Upper lobe of right lung (tissue), 1 donor: ENCODE data around the gene LAMP5. TPM values are rescaled to one million over a fixed set of nuclear protein-coding genes. Genes with fewer than 3 reads are reported as not detected.

Experiments
- ATAC-seq: fragments of 200-7000 bp; cut with Tn5 transposase; one replicate; pipeline ENCODE4 v1.9.1; 2020; ENCODE audit warnings: mild to moderate bottlenecking, moderate library complexity
- DNase-seq: peaks from one replicate; pipeline ENCODE4 v3.0.0-alpha.2; 2020
- H3K27ac ChIP-seq: fragments of 200-600 bp; one replicate; pipeline ENCODE4 v1.8.0; 2022
- H3K27me3 ChIP-seq: fragments of 200-600 bp; one replicate; pipeline ENCODE4 v1.8.0; 2022; ENCODE audit warnings: mild to moderate bottlenecking
- H3K36me3 ChIP-seq: fragments of 200-600 bp; one replicate; pipeline ENCODE4 v1.8.0; 2022
- H3K4me1 ChIP-seq: fragments of 200-600 bp; one replicate; pipeline ENCODE4 v1.8.0; 2022
- H3K4me3 ChIP-seq: fragments of 200-600 bp; one replicate; pipeline ENCODE4 v1.8.0; 2022; ENCODE audit warnings: mild to moderate bottlenecking
- H3K9me3 ChIP-seq: fragments of 200-600 bp; one replicate; pipeline ENCODE4 v1.8.0; 2022
- intact Hi-C: fragments of 100-400 bp; cut with DNase I; formaldehyde crosslinking; loops from one replicate; pipeline ENCODE4 v1.11.0; 2022
- total RNA-seq: library from RNA; stranded (reverse); fragmentation: NEBNext Ultra II Directional; extraction: Animal tissue kit (Norgen Biotek cat#: 25700); gene quantifications from one replicate; pipeline ENCODE4 v1.2.1, GENCODE V29; 2021
- TF ChIP-seq, protein P1 (sequence below): fragments of 200-600 bp; IDR thresholded peaks from one replicate; pipeline ENCODE4 v1.8.0; 2022; ENCODE audit warnings: antibody characterized with exemption
- donor health status: DM: no; HTN: yes; CAD: no; lungs with severe emphysema.

LAMP5 gene
- total RNA-seq, 1 donor from 2014 or later, result 0.49 TPM

DNA sequence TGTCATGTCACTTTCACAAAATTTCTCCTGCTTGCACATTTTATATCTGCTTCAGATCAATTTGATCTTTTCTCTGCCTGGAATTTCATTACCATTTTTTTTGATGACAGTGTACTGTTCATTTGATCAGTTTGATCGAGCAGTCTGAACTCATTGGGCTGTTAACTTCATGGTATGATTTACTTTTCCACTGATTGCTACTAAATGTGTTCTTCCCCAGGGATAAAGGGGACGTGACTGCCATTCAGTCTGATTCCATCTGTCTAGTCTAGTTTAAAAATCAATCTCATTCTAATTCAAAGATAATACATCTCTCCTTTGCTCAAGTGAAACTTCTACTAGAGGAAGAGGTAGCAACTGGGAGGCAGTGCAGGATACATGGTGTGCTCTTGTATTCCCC, 21.1 kb downstream of the LAMP5 start:
- no peak for ATAC-seq
- no peak overlapping the region for H3K27ac ChIP-seq
- no peaks in the 10 kb centered on the region for H3K27me3 ChIP-seq
- TF ChIP-seq, protein P1, sequence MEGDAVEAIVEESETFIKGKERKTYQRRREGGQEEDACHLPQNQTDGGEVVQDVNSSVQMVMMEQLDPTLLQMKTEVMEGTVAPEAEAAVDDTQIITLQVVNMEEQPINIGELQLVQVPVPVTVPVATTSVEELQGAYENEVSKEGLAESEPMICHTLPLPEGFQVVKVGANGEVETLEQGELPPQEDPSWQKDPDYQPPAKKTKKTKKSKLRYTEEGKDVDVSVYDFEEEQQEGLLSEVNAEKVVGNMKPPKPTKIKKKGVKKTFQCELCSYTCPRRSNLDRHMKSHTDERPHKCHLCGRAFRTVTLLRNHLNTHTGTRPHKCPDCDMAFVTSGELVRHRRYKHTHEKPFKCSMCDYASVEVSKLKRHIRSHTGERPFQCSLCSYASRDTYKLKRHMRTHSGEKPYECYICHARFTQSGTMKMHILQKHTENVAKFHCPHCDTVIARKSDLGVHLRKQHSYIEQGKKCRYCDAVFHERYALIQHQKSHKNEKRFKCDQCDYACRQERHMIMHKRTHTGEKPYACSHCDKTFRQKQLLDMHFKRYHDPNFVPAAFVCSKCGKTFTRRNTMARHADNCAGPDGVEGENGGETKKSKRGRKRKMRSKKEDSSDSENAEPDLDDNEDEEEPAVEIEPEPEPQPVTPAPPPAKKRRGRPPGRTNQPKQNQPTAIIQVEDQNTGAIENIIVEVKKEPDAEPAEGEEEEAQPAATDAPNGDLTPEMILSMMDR, result no peak
- H3K9me3 ChIP-seq, result no peaks in the 10 kb centered on the region
- H3K4me1 ChIP-seq, result no peaks in the 10 kb centered on the region
- H3K4me3 ChIP-seq, result no peak overlapping the region
- intact Hi-C loops, result no loop called here
- no peak for DNase-seq
- no peaks in the 10 kb centered on the region for H3K36me3 ChIP-seq

DNA sequence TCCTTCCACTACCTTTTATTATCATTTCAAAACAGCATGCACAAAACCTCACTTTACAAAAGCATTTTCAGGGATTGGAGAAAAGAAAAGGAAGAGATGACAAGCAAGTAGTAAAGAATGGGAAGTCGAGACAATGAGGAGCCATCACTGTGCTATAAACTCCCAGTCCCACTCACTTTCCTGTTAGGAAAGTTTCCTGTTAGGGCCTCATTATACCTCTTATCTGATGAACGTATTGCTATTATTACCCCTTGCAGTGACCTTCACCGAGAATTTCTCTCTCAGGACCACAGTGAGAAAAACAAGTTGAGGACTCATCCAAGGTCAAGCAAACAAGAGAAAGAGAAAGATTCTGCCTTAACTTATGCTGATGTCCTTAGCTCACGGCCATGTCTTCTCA, 28.8 kb downstream of the LAMP5 start:
- H3K9me3 ChIP-seq, result no peaks in the 10 kb centered on the region
- DNase-seq (no peak), ATAC-seq (no peak)
- no peaks in the 10 kb centered on the region for H3K36me3 ChIP-seq
- intact Hi-C loops, result no loop called here
- no peak overlapping the region for H3K27ac ChIP-seq
- H3K27me3 ChIP-seq, result no peaks in the 10 kb centered on the region
- H3K4me3 ChIP-seq, result no peak overlapping the region
- TF ChIP-seq, protein P1, result no peak
- no peaks in the 10 kb centered on the region for H3K4me1 ChIP-seq

DNA sequence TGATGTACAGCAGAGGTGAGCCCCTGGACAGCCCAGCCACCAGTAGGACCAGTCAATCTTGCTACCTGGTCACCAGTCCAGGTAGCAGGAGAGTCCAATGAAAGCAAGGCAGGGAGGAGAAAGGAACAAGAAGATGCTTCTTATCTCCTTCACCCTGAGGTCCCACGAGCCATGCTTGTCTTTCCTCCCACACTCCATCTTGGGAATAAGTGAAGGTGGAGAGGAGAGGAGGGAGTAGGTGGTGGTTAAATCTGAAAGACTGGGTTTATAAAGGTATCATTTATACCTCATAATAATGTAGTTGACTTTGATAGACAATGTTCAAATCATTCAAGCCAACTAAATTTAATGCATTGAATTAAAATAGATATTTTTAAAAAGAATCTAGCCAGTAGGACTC, 35.9 kb downstream of the LAMP5 start:
- no peaks in the 10 kb centered on the region for H3K9me3 ChIP-seq
- intact Hi-C loops, result no loop called here
- ATAC-seq (no peak), DNase-seq (no peak)
- no peaks in the 10 kb centered on the region for H3K4me1 ChIP-seq
- H3K4me3 ChIP-seq, result no peak overlapping the region
- H3K27ac ChIP-seq, result no peak overlapping the region
- TF ChIP-seq, protein P1, result no peak
- no peaks in the 10 kb centered on the region for H3K27me3 ChIP-seq
- no peaks in the 10 kb centered on the region for H3K36me3 ChIP-seq

DNA sequence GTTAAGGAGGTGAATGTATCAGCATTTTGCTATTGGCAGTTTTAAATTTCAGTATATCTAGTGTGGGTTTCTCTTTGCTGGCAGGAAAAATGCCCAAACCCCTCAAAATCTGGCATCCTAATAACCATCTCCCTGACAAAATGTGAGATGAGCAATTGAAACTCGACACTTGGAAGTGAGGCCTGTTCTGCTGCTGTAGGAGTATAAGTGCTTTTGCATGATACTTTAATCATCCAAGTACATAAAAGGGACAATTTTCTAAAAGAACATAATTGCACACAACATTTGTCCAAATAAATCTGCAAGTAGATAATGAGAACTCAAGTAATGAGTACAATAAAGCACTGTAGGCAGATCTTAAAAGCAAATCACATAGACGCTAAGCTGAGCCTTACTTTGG, 36.5 kb downstream of the LAMP5 start:
- H3K27ac ChIP-seq, result no peak overlapping the region
- ATAC-seq (no peak), DNase-seq (no peak)
- no peaks in the 10 kb centered on the region for H3K36me3 ChIP-seq
- no peaks in the 10 kb centered on the region for H3K27me3 ChIP-seq
- TF ChIP-seq, protein P1, result no peak
- intact Hi-C loops, result no loop called here
- H3K4me3 ChIP-seq, result no peak overlapping the region
- H3K9me3 ChIP-seq, result no peaks in the 10 kb centered on the region
- H3K4me1 ChIP-seq, result no peaks in the 10 kb centered on the region

DNA sequence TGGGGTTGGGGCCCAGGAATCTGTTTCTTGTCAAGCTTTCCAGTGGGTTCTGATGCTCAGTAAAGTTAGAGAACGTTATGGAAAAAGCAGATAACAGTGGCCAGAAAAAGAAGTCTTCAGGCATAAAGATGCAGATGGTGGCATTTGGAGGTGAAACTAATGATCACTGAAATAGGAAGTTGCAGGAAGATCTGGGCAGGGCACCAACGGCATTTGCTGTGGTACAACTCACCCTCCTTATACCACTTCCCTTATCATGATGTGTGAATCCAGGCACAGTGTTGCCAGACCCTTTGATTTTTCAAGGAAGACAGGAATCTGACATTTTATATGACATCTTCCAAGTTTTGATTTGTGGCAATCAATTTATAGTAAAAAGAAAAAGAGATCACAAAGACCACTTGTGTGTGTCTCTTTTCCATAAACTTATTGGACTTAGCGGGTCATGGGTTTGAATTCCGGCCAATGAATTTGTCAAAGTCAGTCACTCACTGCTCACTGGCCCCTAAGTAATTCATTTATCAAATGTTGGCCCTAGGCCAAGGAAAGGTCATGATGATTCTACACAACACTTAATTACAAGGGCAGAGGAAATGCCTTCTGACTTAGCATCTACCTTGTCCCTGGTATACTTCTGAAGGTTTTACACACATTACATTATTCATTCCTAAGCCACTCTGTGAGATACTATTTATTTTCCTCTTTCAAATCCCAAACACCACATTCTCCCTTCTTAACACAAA, 37.6 kb downstream of the LAMP5 start:
- Histone ChIP-seq H3K27ac (no peak overlapping the region), H3K4me3 (no peak overlapping the region), H3K4me1 (no peaks in the 10 kb centered on the region), H3K27me3 (no peaks in the 10 kb centered on the region), H3K9me3 (no peaks in the 10 kb centered on the region), H3K36me3 (no peaks in the 10 kb centered on the region)
- DNase-seq, result no peak
- TF ChIP-seq, protein P1, result no peak
- ATAC-seq, result peak; percentile 35
- intact Hi-C loops, result no loop called here

DNA sequence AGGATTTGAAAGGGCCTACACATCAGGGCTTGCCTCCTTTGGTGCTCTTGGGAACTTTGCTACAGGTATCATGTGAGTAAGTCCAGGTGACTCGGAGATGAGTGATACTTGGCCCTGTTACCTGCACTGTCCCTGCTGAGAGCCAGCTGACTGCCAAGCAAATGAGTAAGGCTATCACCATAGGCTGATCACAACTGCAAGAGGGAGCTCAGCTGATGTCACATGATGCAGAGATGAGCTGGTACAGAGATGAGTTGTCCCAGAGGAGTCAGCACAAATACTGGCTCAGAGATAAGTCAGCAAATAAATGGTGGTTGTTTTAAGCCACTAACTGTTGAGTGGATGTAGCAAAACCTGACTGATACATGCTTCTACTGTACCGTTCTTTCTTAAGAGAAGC, 41.4 kb downstream of the LAMP5 start:
- intact Hi-C loops, result no loop called here
- Histone ChIP-seq H3K9me3 (no peaks in the 10 kb centered on the region), H3K27ac (no peak overlapping the region), H3K36me3 (no peaks in the 10 kb centered on the region), H3K4me3 (no peak overlapping the region), H3K4me1 (no peaks in the 10 kb centered on the region), H3K27me3 (no peaks in the 10 kb centered on the region)
- TF ChIP-seq, protein P1, result no peak
- ATAC-seq, result no peak
- DNase-seq, result no peak
